Gastroesophageal sphincter (tissue), 3 donors: ENCODE measurements around the gene SMAD6.

Experiments used
- EP300 ChIP-seq: sonication (generic); formaldehyde crosslinking; IDR thresholded peaks from one replicate; pipeline ENCODE4 v1.6.1; 2017; ENCODE audit warnings: antibody characterized with exemption, mild to moderate bottlenecking
- POLR2A ChIP-seq, 2 donors: fragments of 450-650 bp; IDR thresholded peaks; one replicate each; pipeline ENCODE4 v1.6.1; 2017; ENCODE audit warnings: antibody characterized with exemption in 2 of 2, mild to moderate bottlenecking in 2 of 2, moderate library complexity in 1 of 2
- TF ChIP-seq, protein P1 (sequence below), 4 experiments: fragments of 200-600 bp in 2 of 4; fragments of 450-650 bp in 2 of 4; sonication (generic) in 1 of 4; IDR thresholded peaks; one replicate each; pipeline ENCODE4 v1.5.1; 2017 to 2019; ENCODE audit warnings: antibody characterized with exemption in 4 of 4, mild to moderate bottlenecking in 2 of 4, moderate library complexity in 2 of 4

DNA sequence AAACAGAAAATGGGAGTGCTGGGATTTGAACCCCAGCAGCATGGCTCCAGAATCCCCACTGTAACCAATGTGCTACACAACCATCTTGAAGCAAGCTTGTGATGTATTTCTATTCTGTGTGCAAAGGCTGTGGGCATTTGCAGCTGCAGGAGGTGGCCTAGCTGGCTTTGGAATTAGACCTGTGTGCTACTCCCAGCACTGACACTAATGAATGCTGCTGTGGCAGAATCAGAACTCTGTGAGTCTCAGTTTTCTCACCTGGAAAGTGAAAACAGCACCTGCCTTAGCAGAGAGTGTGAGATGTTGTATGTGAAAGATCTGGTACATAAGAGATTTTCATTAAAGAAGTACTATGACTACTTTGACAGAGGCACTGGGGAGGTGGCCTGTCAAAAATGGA lies 21.5 kb upstream of the SMAD6 start:
- TF ChIP-seq, protein P1, sequence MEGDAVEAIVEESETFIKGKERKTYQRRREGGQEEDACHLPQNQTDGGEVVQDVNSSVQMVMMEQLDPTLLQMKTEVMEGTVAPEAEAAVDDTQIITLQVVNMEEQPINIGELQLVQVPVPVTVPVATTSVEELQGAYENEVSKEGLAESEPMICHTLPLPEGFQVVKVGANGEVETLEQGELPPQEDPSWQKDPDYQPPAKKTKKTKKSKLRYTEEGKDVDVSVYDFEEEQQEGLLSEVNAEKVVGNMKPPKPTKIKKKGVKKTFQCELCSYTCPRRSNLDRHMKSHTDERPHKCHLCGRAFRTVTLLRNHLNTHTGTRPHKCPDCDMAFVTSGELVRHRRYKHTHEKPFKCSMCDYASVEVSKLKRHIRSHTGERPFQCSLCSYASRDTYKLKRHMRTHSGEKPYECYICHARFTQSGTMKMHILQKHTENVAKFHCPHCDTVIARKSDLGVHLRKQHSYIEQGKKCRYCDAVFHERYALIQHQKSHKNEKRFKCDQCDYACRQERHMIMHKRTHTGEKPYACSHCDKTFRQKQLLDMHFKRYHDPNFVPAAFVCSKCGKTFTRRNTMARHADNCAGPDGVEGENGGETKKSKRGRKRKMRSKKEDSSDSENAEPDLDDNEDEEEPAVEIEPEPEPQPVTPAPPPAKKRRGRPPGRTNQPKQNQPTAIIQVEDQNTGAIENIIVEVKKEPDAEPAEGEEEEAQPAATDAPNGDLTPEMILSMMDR (IDR thresholded peaks at IDR 0.05) = no peak
- TF ChIP-seq POLR2A (IDR thresholded peaks at IDR 0.05) (no peak), EP300 (no peak)
